Thyroid gland (tissue), 4 donors: Measurements from ENCODE around the gene ZC3HAV1L.
"Not testable (repeated sequence)": the region's sequence is repeated elsewhere in the genome, so short reads cannot be mapped to it uniquely, and the experiment has no call there.

ENCODE experiments used
- CTCF ChIP-seq, 6 experiments: fragments of 200-600 bp in 3 of 6; fragments of 450-650 bp in 3 of 6; sonication (generic) in 3 of 6; IDR thresholded peaks; one replicate each; pipeline ENCODE4 v1.5.1; 2016 to 2019; ENCODE audit warnings: antibody characterized with exemption in 6 of 6, mild to moderate bottlenecking in 2 of 6, inconsistent platforms in 1 of 6, moderate library complexity in 1 of 6
- POLR2A ChIP-seq, 2 donors: fragments of 450-650 bp; IDR thresholded peaks; one replicate each; pipeline ENCODE4 v1.6.1; 2017; ENCODE audit warnings: antibody characterized with exemption in 2 of 2, mild to moderate bottlenecking in 2 of 2, moderate library complexity in 1 of 2

GRCh38 chr7:139054656-139055055, 18.8 kb upstream of the ZC3HAV1L start:
- TF ChIP-seq POLR2A, CTCF (IDR thresholded peaks at IDR 0.05): not testable (repeated sequence)
